Activated CD4-positive, alpha-beta T cell treated with anti-CD3 and anti-CD28 coated beads, Interleukin-2, amount 50 U/mL, for 24 hours (primary cell): ENCODE results near the gene MS4A8.
"Not testable (repeated sequence)": the region's sequence is repeated elsewhere in the genome, so short reads cannot be mapped to it uniquely, and the experiment has no call there.

ENCODE experiments used
- DNase-seq, 2 donors: peaks; one replicate each; pipeline ENCODE4 v3.0.0-alpha.2; 2020; ENCODE audit warnings: low read depth in 1 of 2, low spot score in 1 of 2

MS4A8 gene, protein sequence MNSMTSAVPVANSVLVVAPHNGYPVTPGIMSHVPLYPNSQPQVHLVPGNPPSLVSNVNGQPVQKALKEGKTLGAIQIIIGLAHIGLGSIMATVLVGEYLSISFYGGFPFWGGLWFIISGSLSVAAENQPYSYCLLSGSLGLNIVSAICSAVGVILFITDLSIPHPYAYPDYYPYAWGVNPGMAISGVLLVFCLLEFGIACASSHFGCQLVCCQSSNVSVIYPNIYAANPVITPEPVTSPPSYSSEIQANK

DNA sequence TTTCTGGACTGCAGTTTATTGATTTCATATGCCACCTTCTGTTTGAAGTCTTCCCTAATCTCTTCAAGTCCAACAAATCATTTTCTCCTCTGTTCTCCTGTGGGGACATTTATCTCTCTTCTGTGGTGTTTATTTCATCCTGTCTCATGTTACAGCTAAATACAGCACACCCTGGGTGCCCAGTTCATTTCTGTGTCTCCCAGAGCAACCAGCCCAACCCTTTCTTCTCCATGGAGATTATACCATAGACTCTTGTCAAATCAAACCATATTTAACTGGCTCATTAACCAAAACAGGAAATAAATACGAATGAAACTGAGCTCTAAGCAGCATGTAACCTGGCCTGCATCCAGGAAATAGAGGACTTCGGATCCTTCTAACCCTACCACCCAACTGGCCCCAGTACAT, at the start of gene MS4A8:
Gene MS4A8 (plus strand): TSS at position 329 of the 408 bp plus-strand sequence. CDS start 1,249 bp downstream, outside the sequence.
- DNase-seq = no peak

DNA sequence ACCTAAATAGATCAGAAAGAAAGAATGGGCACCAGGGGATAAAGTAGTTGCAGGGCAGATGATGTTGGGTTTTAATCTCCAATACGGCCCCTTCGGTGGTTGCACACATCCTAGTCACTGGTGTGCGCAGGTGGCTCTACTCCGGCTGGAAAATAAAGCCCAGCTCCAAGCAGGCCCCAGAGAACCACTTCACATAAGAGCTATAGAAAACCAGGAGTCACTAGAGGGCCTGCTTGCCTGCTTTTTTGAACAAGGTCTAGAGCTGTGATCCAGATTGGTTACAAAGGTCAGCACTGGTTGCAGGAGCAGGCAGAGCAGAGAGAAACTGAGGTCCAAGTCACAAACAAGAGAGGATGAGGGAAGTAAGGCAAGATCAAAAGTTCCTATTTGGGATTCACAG, 41.5 kb upstream of the MS4A8 start:
- DNase-seq = no peak

GRCh38 chr11:60658409-60658808, 41.0 kb upstream of the MS4A8 start:
- no peak for DNase-seq

DNA sequence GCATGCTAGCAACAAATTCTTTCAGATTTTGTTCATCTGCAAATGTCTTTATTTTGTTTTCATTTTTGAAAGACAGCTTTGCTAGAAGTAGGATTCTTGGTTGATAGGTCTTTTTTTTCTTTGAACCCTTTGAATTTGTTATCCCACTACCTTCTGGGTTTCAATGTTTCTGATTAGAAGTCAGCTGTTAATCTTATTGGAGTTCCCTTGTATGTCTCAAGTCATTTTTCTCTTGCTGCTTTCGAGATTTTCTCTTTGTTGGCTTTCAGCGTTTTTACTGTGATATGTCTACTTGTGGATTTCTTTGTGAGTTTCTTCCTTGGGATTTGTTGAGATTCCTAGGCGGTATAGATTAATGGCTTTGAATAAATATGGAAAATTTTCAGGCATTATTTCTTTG, 27.2 kb upstream of the MS4A8 start:
- no peak for DNase-seq

GRCh38 chr11:60678231-60678630, 21.2 kb upstream of the MS4A8 start:
- DNase-seq = not testable (repeated sequence)

DNA sequence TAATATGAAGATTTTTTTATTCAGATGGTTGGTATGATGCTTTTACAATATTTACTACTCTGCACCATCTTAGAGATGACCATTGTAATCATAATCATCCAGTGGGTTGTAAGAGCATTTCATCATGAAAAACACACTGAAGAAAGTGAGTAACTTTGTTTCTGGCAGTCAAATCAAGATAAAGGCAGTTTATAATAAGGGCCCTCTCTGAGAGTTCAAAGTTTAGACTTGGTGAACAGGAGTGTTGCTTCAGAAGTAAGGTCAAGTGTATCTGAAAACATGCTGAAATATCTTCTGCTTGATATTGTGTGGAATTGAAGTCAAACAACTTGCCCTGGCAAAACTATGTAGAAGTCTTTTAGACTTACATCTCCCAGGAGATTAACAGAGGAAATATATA, 19.5 kb upstream of the MS4A8 start:
- no peak for DNase-seq

DNA sequence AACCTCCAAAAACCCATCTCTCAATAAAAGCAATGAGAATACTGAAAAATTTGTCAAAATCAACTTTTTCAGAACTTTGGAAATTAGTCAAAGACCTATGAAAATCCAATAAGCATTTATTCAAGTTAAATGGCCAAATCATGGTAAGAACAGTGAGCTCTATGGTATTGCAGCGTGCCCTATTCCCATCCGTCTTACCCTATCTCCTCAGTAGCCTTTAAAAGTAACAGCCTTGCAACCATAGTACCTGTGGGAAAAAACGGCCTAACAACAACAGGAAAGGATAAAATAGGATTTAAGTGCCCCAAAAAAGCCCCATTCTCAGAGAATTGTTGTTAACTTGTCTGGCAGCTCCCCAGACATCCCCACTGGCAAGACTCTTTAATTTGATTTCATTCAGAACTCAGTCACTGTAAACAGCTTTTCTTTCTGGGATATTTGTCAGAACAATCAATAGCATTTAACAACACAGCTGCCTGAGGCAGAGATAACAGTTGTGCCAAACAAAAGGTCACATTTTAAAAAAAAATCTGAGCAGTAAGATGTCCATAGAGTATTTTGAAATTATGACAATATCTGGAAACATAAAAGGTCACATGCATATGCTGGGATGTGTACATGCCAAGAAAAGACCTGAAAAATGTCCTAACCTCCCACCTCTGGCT, 18.8 kb upstream of the MS4A8 start:
- no peak for DNase-seq

GRCh38 chr11:60684541-60684848, 14.9 kb upstream of the MS4A8 start:
- not testable (repeated sequence) for DNase-seq

- no peak for DNase-seq
Observed at GRCh38 chr11:60691661-60692060, 7.8 kb upstream of the MS4A8 start.

DNA sequence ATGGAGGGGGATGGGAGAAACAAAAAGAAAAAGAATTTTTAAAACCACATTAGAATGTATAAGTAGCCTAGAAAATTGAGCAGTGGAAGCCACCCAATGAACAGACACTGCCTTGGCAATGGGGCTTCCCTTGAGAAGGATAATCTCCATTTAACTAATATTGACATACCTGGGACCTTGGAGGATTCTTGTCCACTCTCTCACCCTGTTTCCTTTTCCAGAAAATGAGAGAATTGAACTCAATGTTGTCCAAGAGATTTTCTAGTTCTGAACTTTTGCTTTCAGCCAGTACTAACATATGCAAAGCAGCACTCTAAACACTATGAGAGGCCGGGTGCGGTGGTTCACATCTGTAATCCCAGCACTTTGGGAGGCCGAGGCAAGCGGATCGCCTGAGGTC, 524 bp downstream of the MS4A8 start:
- DNase-seq = no peak

DNA sequence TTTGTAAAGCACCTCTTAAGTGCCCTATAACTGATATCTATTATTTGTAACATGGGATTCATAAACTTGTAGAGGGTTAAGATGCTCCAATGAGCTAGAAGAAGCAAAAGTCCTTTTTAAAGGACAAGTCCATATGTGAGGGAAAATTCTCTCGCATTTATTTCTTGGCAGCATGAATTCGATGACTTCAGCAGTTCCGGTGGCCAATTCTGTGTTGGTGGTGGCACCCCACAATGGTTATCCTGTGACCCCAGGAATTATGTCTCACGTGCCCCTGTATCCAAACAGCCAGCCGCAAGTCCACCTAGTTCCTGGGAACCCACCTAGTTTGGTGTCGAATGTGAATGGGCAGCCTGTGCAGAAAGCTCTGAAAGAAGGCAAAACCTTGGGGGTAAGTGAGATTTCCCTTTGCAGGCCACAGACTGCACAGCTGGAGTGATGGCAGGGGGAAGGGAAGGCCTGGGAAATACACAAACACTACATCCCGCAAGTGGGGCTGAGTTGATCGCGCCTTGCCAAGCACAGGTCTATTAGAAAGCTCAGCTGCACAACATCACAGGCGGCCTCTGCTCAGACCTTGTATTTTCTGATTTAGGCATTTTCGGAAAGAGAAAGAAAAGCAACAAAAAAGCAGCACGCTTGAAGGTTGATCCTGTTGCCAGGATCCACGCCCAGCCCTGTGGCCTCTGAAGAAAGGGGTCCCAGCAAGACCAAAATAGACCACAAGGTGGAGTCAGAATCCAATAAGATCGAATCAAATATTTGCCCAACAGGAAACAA, 1.5 kb downstream of the MS4A8 start:
- no peak for DNase-seq

DNA sequence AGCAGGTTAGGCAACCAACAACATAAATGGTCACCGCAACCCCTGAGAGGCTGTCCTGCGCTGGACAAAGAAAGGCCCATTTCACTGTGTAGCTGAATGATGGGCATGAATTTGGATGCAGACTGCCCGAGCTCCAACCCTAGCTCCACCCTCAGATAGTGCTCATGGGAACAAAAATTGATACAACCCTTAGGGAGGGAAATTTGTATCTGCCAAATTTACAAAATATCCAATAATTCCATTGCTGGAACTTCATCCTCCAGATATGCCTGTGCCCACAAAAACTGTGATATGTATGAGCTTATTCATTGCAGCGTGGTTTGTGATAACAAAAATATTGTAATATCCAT, 2.0 kb downstream of the MS4A8 start:
- DNase-seq = no peak

DNA sequence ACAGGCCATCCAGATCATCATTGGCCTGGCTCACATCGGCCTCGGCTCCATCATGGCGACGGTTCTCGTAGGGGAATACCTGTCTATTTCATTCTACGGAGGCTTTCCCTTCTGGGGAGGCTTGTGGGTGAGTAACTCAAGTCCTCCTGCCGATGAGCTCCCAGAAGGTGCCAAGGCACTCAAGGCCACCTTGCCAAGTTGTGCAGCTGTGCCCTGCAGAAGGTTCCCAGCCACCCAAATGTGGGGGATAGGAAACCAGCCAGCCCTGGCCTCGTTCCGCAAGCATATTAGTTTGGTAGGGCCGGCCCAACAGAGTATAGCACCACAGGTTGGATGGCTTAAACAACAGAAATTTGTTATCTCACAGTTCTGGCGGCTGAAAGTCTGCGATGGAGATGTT, 4.0 kb downstream of the MS4A8 start:
- no peak for DNase-seq

DNA sequence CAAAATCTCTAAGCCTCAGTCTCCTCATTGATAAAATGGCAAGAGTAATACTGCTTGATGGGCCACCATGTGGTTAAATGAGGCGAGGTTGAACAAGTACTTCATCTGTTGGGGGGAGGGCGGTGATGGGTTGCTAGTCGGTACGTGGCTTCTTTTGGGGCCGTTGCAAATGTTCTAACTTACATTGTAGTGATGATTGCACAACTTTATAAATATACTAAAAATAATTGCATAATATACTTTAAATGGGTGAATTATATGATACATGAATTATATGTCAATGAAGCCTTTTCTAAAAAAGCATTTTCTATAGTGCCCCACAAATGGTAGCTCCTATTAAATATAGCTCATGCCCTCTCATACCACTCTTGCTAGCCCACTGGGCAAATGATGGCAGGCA, 6.5 kb downstream of the MS4A8 start:
- DNase-seq = no peak

- no peak for DNase-seq
Observed at GRCh38 chr11:60706931-60707330, 7.5 kb downstream of the MS4A8 start.

GRCh38 chr11:60710482-60710881, 11.1 kb downstream of the MS4A8 start:
- no peak for DNase-seq

GRCh38 chr11:60711276-60711675, 11.9 kb downstream of the MS4A8 start:
- no peak for DNase-seq

DNA sequence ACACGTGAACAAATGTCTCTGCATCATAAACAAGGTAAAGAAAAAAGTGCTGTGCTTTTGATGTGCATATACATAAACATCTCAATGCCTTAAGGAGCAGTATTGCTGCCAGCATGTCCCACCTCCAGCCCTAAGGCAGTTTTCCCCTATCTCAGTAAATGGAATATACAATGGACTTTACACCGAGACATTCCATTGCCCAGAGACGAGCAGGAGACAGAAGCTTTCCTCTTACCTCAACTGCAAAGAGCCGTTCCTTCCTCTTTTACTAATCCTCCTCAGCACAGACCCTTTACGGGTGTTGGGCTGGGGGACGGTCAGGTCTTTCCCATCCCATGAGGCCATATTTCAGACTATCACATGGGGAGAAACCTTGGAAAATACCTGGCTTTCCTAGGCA, 14.0 kb downstream of the MS4A8 start:
- DNase-seq = not testable (repeated sequence)

DNA sequence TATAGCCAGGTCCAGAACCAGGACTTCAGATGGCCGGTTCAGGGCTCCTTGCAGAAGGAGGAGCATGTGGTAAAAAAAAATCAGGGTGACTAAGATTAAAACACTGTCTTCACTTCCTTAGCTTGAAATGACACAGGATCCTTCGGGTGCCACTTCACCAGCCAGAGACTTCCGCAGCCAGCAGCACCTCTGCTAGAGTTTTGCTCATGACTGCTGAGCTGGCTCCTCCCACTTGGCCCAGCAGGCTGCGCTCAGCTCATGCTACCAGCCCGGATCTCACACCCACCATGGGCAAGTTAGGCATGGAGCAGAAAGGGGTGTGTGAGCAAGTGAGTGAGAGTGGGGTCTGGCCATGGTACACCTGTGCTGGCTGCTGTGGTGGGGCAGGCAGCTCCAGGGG, 18.5 kb downstream of the MS4A8 start:
- no peak for DNase-seq

DNA sequence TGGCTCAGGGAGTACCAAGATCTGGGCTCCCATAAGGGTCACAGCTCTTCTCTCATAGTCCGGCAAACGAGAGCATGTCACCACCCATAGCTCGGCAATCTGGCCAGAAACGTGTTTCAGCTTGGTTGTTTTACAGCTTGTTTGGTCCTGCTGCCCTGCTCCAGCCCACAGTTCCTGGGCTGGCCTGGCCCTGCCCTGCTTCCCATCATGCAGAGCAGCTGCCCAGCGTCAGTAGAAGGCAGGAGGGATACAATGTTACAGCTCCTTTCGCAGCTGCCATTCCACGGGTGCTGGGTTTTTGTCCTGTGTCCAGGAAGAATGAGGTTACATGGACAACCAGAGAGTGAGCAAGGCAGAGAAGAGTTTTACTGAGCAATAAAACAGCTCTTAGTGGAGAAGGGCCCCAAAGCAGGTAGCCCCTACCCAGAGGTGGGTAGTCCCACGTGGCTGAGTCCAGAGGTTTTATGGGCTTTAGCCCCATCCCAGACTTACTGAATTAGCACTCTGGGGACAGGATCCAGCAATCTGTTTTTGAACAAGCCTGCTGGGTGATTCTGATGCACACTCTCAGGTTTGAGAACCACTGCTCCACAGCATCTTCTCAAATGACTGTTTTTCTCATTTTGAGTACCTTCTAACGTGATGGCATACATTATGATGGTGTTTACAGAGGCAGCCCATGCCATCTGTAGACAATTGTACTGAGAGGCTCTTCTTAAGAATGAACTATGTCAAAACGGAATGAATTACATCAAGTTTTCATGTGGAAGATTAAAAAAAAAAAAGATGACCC, 19.3 kb downstream of the MS4A8 start:
- no peak for DNase-seq

DNA sequence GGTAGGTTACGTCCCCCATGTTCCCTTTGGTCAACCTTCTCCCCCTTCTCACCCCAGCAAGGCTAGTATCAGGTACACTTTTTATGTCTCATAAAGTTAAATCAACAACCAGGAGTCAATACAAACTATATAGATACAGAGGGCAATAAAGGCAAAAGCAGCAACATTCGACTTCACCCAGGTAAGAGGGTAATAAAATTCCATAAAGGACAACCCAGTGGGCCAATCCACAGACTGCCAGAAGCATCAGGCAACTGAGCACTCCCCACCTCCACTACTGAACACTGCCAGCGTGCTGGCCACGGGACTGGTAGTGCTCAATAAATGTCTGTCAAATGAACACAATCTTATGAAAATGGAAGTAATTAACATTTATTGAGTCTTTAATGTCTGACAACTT, 20.0 kb downstream of the MS4A8 start:
- DNase-seq = no peak

DNA sequence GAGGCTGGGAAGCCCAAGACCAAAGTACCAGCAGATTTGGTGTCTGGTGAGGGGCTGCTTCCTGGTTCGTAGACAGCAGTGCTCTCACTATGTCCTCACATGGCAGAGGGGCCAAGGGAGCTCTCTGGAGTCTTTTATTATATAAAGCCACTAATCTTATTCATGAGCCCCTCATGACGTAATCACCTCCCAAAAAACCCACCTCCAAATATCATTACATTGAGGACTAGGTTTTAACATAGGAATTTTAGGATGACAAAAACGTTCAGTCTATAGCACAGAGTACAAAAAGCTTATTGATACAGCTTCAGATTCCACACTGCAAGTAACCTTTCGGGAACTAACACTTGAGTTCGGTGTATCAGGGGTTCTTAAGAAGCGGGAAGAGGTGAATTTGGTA, 21.0 kb downstream of the MS4A8 start:
- DNase-seq = no peak
